Measurements from ENCODE around the gene TTC39C.
"Not testable (repeated sequence)": the region's sequence is repeated elsewhere in the genome, so short reads cannot be mapped to it uniquely, and the experiment has no call there.

TTC39C gene

DNA sequence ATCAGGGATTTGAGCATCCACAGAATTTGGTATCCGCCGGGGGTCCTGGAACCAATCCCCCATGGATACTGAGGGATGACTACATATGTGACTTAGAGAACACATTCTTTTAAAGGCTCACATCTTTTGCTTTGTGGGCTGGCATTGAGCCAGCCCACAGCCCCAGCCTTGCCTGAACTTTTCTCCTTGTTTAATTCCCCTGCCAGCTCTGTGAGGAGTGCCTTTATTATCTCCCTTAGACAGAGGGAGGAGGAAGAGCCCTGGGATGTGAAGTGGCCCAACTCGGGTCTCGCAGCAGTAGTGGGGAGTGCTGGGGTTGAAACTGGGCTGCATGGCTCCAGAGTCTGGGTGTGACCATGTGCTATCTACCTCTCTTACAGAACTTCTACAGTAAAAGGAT lies 7.6 kb downstream of the TTC39C start:
- peak overlapping the region; percentile 37 for H3K27ac Mint-ChIP-seq

GRCh38 chr18:24023185-24023814 lies 8.7 kb downstream of the TTC39C start:
- Mint-ChIP-seq H3K4me1 (peaks cover 97% of the 10 kb centered on the region), H3K4me3 (peak overlapping the region; percentile 15), H3K9me3 (no peaks in the 10 kb centered on the region), H3K36me3 (peaks cover 7% of the 10 kb centered on the region), H3K27me3 (no peaks in the 10 kb centered on the region), H3K27ac (peak overlapping the region; percentile 10)

More for the DNA sequence above, 7.6 kb downstream of the TTC39C start:
- Mint-ChIP-seq H3K36me3 (peaks cover 8% of the 10 kb centered on the region), H3K4me3 (no peak overlapping the region), H3K9me3 (no peaks in the 10 kb centered on the region), H3K4me1 (peaks cover 97% of the 10 kb centered on the region), H3K27me3 (no peaks in the 10 kb centered on the region)

DNA sequence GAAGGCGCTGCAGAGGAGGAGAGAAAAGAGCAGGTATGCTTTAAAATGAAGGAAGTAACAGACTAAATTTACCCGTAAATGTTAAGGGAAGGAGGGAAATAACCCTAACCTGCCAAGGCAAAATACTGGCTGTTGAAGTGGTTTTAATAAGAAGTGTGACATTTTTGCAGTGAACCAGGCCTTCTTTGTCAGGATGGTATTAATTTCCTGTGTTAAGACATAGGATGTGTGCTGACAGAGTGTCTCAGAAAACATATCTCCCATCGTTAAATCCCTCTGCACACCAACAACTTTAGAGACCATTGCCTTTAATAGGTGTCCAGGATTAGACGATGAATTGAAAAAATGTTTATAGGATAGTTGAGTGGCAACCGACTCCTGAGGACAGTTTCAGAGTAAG lies 9.9 kb downstream of the TTC39C start:
- no peaks in the 10 kb centered on the region for H3K9me3 Mint-ChIP-seq
- peaks cover 94% of the 10 kb centered on the region for H3K4me1 Mint-ChIP-seq
- H3K27ac Mint-ChIP-seq: peak overlapping the region; percentile 25
- peak overlapping the region; percentile 19 for H3K4me3 Mint-ChIP-seq
- no peaks in the 10 kb centered on the region for H3K27me3 Mint-ChIP-seq
- H3K36me3 Mint-ChIP-seq: peaks cover 7% of the 10 kb centered on the region

- H3K27me3 Mint-ChIP-seq: no peaks in the 10 kb centered on the region
- H3K4me3 Mint-ChIP-seq: no peak overlapping the region
- H3K9me3 Mint-ChIP-seq: no peaks in the 10 kb centered on the region
- peaks cover 5% of the 10 kb centered on the region for H3K36me3 Mint-ChIP-seq
- H3K27ac Mint-ChIP-seq: peak overlapping the region; percentile 4
- peaks cover 89% of the 10 kb centered on the region for H3K4me1 Mint-ChIP-seq
Measured at GRCh38 chr18:24026457-24026856, 11.9 kb downstream of the TTC39C start.

DNA sequence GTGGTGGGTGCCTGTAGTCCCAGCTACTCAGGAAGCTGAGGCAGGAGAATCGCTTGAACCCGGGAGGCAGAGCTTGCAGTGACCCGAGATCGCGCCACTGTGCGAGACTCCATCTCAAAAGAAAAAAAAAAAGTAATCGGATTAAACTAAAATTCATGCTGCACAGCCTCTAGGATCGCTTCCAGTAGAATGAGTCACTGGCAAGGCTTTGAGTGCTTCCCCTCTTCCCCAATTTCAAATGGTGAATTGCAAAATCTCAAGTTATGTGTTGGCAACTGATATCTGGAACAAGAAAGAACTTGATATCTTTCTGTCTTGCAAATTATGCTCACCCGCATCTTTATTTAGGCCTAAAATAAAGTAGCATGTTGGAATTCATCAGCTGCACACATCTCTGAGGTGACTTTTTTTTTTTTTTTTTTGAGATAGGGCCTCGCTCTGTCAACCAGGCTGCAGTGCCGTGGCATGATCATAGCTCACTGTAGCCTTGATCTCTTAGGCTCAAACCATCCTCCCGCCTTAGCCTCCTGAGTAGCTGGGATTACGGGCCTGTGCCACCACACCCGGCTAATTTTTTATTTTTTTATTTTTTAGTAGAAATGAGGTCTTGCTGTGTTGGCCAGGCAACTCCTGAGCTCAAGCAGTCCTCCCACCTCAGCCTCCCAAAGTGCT lies 12.7 kb downstream of the TTC39C start:
- Mint-ChIP-seq H3K4me3 (no peak overlapping the region), H3K4me1 (peaks cover 89% of the 10 kb centered on the region), H3K27me3 (no peaks in the 10 kb centered on the region), H3K36me3 (peaks cover 9% of the 10 kb centered on the region), H3K27ac (no peak overlapping the region), H3K9me3 (no peaks in the 10 kb centered on the region)

- not testable (repeated sequence) for H3K4me3 Mint-ChIP-seq, H3K27me3 Mint-ChIP-seq, H3K9me3 Mint-ChIP-seq
- peaks cover 14% of the 10 kb centered on the region for H3K36me3 Mint-ChIP-seq
- H3K4me1 Mint-ChIP-seq: peaks cover 87% of the 10 kb centered on the region
- peak overlapping the region; percentile 7 for H3K27ac Mint-ChIP-seq
Measured at GRCh38 chr18:24028946-24029345, 14.4 kb downstream of the TTC39C start.

DNA sequence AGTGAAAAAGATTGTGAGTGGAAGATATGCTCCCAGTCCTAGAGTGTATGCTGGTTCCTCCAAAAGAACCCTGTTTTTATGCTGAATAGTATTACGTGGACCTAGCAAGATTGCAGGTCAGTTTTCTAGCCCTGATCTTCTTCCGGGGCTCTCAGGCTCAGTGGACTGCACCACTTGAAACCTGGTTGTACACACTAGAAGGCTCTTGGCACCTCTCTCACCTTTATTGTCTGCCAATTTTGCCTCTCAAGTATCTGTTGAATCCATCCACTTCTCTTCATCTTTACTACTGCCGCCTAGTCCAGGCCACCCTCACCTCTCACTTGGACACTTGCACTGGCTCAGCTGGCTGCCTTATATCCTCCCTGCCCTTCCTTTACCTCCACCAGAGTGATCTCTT lies 16.8 kb downstream of the TTC39C start:
- Mint-ChIP-seq H3K4me3 (no peak overlapping the region), H3K9me3 (no peaks in the 10 kb centered on the region), H3K27me3 (no peaks in the 10 kb centered on the region), H3K36me3 (peaks cover 16% of the 10 kb centered on the region), H3K4me1 (peaks cover 83% of the 10 kb centered on the region), H3K27ac (peak overlapping the region; percentile 79)

DNA sequence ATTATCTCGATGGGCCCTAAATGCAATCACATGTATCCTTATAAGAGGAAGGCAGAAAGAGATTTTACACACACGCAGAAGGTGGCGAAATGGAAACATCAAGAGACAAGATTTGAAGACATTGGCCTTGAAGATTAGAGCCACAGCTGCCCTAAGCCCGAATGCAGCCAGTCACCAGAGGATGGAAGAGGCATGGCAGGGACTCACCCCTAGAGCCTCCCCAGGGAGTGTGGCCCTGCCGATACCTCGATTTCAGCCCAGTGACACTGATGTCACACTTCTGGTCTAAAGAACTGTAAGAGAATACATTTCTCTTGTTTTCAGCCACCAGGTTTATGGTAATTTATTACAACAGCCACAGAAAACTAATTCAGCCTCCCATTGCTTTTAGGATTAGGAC lies 17.4 kb downstream of the TTC39C start:
- no peaks in the 10 kb centered on the region for H3K9me3 Mint-ChIP-seq
- peak overlapping the region; percentile 79 for H3K27ac Mint-ChIP-seq
- no peak overlapping the region for H3K4me3 Mint-ChIP-seq
- H3K27me3 Mint-ChIP-seq: no peaks in the 10 kb centered on the region
- peaks cover 14% of the 10 kb centered on the region for H3K36me3 Mint-ChIP-seq
- peaks cover 83% of the 10 kb centered on the region for H3K4me1 Mint-ChIP-seq

DNA sequence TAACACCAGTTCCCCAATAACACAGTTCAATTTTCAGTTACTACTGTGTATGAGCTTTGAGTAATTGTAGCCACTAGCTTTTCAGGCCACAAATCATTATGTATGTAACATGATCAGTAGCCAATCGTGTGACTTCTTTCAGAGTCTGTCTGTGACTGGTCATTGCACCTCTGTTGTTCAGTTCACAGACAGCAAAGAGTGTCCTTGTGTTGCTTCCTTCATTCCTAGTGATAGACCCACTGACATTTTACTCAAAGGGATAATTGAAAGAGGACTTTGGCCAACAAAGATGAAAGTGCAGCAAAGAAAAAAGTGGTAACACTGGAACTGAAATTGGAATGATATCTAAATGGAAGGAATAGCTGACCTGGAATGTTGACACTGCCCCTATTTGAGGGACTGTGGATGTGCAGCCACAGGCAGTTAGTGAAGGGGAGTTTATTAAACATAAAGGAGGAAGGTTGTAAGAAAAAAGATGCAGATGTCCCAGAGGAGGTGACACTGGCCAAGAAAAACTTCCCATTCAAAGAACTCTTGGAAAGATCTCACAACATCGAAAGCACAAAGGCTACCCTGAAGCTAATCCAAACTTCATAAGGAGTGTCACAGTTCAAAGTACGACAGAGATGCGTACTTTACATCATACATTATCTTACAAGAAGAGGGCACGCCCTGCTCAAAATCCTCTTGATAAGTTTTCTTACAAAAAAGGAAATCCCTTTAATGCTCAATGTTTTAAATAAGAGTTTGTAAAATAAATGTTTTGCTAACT lies 19.3 kb downstream of the TTC39C start:
- H3K27me3 Mint-ChIP-seq: no peaks in the 10 kb centered on the region
- peak overlapping the region; percentile 1 for H3K4me3 Mint-ChIP-seq
- peaks cover 18% of the 10 kb centered on the region for H3K36me3 Mint-ChIP-seq
- H3K4me1 Mint-ChIP-seq: peaks cover 85% of the 10 kb centered on the region
- H3K9me3 Mint-ChIP-seq: no peaks in the 10 kb centered on the region
- peak overlapping the region; percentile 14 for H3K27ac Mint-ChIP-seq

- Mint-ChIP-seq H3K36me3 (peaks cover 23% of the 10 kb centered on the region), H3K9me3 (no peaks in the 10 kb centered on the region), H3K27ac (no peak overlapping the region), H3K4me1 (peaks cover 85% of the 10 kb centered on the region), H3K4me3 (no peak overlapping the region), H3K27me3 (no peaks in the 10 kb centered on the region)
Measured at GRCh38 chr18:24035316-24035715, 20.8 kb downstream of the TTC39C start.

GRCh38 chr18:24039671-24040070 lies 25.1 kb downstream of the TTC39C start:
- no peaks in the 10 kb centered on the region for H3K9me3 Mint-ChIP-seq
- H3K27ac Mint-ChIP-seq: peak overlapping the region; percentile 75
- peaks cover 95% of the 10 kb centered on the region for H3K4me1 Mint-ChIP-seq
- H3K27me3 Mint-ChIP-seq: no peaks in the 10 kb centered on the region
- H3K36me3 Mint-ChIP-seq: peaks cover 11% of the 10 kb centered on the region
- peak overlapping the region; percentile 37 for H3K4me3 Mint-ChIP-seq

DNA sequence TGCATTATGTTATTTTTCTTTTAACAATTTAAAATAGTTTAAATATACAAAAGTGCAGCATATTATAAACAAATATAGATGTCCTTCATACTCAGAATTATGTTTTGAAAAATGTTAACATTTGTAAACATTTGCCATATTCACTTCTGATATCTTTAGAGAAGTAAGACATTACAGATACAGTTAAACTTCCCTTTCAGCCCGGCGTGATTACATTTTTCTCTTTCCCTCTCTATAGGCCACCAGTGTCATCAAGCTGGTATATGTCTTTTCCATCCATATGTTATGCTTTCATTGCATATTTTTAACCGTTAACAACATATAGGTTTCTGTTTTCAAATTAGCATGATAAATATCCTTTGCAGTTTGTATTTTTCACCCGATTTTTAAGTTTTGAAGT lies 27.1 kb downstream of the TTC39C start:
- H3K36me3 Mint-ChIP-seq: peaks cover 9% of the 10 kb centered on the region
- H3K27me3 Mint-ChIP-seq: no peaks in the 10 kb centered on the region
- peak overlapping the region; percentile 30 for H3K27ac Mint-ChIP-seq
- peaks cover 84% of the 10 kb centered on the region for H3K4me1 Mint-ChIP-seq
- no peak overlapping the region for H3K4me3 Mint-ChIP-seq
- H3K9me3 Mint-ChIP-seq: no peaks in the 10 kb centered on the region

GRCh38 chr18:24043403-24043802 lies 28.8 kb downstream of the TTC39C start:
- no peak overlapping the region for H3K4me3 Mint-ChIP-seq
- H3K27me3 Mint-ChIP-seq: no peaks in the 10 kb centered on the region
- H3K27ac Mint-ChIP-seq: peak overlapping the region; percentile 60
- H3K36me3 Mint-ChIP-seq: peaks cover 8% of the 10 kb centered on the region
- H3K4me1 Mint-ChIP-seq: peaks cover 76% of the 10 kb centered on the region
- H3K9me3 Mint-ChIP-seq: no peaks in the 10 kb centered on the region

- Mint-ChIP-seq H3K9me3 (no peaks in the 10 kb centered on the region), H3K27ac (no peak overlapping the region), H3K4me3 (no peak overlapping the region), H3K36me3 (peaks cover 7% of the 10 kb centered on the region), H3K4me1 (peaks cover 74% of the 10 kb centered on the region), H3K27me3 (no peaks in the 10 kb centered on the region)
Measured at GRCh38 chr18:24048261-24048660, 33.7 kb downstream of the TTC39C start.

GRCh38 chr18:24049142-24049541 lies 34.6 kb downstream of the TTC39C start:
- Mint-ChIP-seq H3K4me3 (no peak overlapping the region), H3K27me3 (no peaks in the 10 kb centered on the region), H3K9me3 (no peaks in the 10 kb centered on the region), H3K27ac (peak overlapping the region; percentile 10), H3K36me3 (peaks cover 7% of the 10 kb centered on the region), H3K4me1 (peaks cover 74% of the 10 kb centered on the region)

Data from activated naive CD4-positive, alpha-beta T cell treated with anti-CD3 and anti-CD28 coated beads, Interleukin-2, amount 50 U/mL, for 24 hours (primary cell).